HG02973 (cell line): ENCODE measurements around the gene TUBA8.
"Not testable (repeated sequence)": the region's sequence is repeated elsewhere in the genome, so short reads cannot be mapped to it uniquely, and the experiment has no call there.

Experiments used
- ATAC-seq: cut with Tn5 transposase; IDR thresholded peaks from one replicate; pipeline ENCODE4 v1.9.1; 2021; ENCODE audit warnings: moderate library complexity; ENCODE audit not compliant: unreplicated experiment

TUBA8 gene

DNA sequence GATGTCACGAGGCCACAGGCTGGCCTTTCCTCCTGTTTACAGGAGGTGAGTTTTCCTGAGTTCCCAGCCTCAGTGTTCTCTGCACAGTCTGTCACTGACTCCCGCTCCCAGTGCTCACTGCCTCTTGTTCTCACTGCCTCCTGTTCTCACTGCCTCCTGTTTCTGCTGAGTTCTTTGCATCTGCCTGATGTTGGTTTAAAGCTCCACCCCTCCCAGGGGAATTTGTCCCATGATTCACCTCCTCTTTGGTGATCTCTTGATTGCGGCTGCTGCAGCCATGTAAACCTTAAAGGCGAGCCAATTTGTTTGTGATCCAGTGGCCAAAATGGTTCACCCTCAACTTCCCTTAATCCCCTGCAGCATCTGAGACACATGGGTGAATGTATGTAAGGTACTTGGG is 6.0 kb upstream of the TUBA8 start:
- ATAC-seq = no peak

DNA sequence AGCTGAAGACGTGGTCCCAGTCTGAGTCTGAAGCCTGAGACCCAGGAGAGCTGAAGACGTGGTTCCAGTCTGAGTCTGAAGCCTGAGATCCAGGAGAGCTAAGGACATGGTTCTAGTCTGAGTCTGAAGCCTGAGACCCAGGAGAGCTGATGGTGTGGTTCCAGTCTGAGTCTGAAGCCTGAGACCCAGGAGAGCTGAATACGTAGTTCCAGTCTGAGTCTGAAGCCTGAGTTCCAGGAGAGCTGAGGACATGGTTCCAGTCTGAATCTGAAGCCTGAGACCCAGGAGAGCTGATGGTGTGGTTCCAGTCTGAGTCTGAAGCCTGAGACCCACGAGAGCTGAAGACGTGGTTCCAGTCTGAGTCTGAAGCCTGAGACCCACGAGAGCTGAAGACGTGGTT is 4.6 kb upstream of the TUBA8 start:
- ATAC-seq = not testable (repeated sequence)

DNA sequence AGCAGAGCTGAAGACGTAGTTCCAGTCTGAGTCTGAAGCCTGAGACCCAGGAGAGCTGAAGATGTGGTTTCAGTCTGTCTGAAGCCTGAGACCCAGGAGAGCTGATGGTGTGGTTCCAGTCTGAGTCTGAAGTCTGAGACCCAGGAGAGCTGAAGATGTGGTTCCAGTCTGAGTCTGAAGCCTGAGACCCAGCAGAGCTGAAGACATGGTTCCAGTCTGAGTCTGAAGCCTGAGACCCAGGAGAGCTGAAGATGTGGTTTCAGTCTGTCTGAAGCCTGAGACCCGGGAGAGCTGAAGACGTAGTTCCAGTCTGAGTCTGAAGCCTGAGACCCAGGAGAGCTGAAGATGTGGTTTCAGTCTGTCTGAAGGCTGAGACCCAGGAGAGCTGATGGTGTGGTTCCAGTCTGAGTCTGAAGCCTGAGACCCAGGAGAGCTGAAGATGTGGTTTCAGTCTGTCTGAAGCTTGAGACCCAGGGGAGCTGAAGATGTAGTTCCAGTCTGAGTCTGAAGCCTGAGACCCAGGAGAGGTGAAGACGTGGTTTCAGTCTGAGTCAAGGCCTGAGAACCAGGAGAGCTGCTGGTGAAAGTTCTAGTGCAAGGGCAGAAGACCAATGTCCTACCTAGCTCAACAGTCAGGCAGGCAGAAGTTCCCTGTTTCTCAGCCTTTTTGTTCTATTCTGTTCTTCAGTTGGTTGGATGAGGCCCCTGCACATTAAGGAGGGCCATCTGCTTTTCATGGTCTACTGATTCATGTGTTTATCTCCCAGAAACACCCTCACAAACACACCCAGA is 3.9 kb upstream of the TUBA8 start:
- not testable (repeated sequence) for ATAC-seq

DNA sequence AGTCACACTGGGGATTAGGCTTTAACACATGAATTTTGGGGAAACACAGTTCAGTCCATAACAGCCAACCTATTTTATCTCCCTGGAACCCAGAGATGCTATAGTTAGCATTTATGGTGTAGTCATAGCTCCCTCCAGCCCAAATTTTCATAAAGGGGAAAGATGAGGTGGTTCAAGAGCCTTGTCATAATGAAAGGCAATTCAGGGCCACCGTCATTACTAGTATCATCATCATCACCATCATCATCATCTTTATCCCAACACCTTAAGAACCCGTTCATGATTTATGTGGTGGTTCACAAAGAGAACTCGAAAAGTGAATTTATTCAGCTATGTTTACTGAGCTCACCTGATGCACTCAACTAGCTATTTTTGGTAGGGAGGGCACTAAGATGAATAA is 2.4 kb upstream of the TUBA8 start:
- ATAC-seq = no peak

DNA sequence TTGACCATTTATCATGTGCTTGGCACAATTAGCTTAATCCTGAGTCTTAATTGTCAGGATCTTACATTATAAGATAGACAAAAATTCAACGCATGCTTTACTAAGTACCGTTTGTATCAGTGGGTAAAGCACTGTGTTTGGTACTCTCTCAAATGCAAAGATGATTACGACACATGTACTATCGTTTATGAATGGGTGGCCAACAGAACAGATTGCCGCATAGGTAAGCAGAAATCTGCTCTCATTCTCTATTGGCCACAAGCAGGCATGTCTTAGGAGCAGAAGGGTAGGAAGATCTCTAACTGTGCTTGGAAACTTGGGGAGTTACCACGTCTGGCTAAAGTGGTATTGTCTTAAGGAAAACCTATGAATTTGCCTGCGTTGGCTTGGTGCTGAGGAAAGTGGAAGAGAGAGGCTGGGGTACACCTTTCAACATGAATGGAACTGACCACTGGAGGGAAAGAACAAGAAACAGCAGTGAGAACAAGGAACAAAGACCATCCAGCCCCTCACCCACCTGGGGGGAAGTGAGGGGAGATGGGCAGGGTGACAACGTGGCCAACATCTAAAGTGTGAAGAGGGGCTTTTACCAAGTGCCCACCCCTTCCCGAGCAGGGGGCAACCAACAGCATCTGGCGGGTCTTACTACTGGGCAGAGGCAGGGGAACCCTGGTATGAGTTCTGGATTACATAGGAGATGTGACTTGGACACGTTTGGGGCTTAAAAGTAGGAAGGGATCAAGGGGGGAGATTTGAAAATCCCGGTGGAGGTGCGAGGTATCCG is 1.0 kb upstream of the TUBA8 start:
- no peak for ATAC-seq

DNA sequence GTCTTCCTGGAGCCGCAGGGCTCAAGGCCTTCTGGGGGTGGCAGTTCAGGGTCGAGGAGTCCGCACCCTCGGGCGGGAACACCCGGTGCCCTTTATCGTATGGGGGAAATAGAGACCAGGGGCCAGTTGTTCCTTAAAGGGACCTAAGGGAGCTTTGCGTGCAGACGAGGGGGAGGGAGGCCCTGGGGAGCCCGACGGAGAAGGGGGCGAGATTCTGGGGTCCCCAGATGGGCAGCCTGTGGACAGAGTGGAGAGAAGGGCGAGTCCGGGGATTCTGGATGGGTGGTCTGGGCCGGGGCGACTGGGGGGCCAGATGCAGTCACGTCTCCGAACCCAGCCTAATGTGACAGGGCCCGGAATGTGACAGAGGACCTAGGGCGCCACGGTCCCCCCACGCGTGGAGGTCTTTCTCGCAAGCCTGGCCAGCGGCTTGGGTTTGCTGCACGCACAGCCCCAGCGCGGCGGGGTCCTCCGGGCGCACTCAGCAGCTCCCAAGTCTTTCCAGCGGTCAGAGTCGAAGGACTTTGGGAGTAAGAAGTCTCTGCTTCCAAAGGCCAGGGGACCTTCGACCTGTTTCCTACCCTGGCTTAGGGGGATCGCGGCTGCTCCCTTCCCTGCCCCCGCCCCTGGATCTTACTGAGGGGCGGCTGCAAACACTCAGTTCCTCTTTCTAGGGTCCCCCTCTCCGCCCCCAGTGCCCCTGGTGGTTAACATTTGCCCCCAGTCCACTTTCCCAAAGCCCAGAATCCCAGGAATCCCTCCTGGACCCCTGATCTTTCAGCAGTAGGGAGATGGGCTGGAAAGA is 547 bp downstream of the TUBA8 start:
- ATAC-seq = no peak

DNA sequence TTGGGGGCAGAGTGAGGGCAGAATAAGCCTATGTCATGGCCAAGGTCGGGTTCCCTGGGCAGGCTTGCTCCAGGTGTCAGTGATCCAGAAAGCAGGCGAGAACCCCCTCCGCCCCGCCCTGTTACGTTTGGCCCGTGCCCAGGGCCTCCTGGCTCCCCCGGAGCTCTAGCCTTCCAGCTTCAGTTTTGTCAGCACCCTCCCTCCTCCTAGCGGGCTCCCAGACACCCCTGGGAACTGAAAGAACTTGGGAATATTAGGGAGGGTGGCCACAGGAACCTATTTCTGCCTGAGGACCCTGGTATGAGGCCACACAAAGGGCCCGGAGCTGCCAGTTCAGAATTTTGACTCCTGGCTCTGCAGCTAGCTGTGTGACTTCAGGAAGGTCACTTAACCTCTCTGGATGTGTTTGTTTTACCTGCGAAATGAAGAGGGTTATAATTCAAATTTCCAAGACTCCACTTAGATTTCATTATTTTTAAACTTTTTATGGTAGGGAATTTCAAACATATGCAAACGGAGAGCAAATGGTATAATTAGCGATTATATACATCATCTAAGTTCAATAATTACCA is 1.2 kb downstream of the TUBA8 start:
- ATAC-seq = no peak

DNA sequence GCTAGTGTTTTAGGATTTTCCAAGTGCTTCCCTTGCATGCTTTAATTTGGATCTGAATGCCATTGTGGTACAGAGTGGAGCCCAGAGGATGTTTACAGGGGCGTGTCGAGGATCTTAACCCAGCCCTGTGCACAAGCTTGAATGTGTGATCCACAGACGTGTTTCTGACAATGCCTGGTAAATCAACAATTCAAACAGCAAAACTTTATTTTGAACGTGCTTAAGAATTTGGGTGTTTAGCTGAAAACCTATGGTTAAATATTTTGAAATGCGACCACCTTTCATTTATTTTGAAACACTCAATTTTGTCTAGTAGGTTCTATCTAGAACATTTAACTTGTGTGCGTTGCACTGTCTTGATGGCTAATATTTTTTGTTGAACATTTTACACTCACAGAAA is 1.8 kb downstream of the TUBA8 start:
- ATAC-seq = no peak

DNA sequence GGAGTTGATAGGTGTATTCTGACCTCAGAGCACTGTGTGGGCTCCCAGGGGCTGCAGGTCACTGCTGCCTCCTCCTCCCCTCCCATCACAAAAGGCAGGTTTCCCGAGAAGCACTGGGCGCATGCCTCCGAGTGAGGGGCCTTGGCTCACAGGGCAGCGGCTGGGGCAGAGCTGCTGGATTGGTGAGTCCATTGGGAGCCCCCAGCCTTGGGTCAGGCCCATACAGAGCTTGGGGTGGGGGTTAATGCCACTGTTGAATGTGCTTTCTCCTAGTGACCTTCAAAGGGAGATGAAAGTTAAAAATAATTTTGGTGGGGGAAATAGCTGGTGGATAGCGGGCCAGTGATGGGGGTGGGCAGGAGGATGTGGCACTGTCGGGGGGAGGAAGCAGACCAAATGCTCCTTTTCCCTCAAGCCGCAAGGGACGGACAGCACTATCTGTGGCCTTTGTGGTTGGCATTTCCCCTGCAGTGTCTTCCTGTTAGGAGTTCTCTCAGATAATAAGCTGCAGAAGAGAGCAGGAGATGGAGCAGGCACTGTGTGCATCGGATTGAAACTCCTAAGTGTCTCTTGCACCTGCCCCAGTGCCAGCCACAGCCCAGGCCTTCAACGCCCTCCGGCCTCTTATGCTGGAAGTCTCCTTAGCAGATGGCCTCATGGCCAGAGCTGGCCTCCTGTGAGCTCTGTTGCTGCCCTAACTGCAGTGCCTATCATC is 3.2 kb downstream of the TUBA8 start:
- no peak for ATAC-seq

DNA sequence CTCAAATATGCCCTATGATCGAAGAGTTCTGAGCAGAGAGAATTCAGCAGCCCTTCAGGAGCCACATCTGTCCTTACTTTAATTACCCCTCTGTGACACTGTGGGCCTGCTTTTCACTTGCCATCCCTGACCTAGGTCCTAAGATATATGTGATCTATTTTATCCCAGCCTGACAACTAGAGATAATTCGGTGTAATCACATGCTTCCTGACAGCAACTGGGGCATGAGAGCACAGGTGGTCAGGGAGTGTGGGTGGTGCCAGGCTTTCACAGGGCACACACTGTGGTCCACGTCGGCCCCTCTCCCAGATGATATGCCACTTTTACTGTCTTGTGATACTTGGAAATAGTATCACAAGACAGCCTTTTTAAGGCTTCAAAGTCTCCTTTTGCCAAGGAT is 3.9 kb downstream of the TUBA8 start:
- no peak for ATAC-seq

DNA sequence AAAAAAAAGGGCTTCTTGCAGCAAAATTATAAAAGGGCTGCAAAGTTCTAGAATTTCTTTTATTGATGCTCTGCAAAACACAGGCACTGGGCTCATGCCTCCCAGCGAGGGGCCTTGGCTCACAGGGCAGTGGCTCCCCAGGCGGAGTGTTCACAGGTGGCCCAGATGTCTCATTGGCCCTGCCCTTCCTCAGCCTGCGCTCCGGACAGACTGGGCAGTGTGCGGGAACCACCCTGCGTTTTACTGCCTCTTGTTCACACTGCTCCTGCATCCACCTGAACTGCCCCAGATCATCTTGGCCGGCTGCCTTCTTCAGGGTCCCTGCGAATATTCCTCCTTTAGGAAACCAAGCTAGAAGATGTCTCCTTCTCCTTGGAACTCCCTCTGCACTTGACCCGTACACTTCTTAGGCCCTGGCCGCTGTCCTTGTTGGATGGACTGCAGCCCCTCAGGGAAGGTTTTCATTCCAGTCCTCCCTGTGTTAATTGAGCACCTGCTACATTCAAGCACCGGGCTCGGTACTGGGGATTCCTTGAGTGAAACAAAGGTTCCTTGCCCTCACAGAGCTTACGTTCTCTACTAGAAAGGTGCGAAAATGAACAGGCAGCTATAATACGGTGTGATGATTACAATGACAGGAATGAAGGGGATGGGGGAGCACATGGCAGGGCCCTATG is 4.5 kb downstream of the TUBA8 start:
- no peak for ATAC-seq

DNA sequence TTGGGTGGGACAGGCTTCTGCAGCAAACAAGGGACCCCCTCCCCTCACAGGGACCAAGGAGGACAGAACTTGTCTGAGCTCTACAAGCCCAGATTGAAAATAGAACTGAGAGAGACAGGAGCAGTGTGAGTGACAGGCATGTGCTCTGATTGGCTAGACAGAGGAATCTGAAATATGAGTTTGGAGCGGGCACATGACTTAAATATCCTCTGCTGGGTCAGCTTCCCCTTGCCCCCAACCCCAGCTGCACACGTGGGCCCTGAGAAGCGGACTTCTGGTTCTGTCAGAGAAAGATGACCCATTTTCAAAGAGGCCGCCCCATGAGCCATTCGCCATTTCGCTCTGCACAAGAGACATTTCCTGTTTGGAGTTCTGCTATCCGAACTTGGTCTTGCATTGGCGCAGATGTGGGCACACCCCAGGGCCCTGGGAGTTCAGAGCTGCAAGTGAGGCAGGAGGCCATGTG is 5.3 kb downstream of the TUBA8 start:
- no peak for ATAC-seq

DNA sequence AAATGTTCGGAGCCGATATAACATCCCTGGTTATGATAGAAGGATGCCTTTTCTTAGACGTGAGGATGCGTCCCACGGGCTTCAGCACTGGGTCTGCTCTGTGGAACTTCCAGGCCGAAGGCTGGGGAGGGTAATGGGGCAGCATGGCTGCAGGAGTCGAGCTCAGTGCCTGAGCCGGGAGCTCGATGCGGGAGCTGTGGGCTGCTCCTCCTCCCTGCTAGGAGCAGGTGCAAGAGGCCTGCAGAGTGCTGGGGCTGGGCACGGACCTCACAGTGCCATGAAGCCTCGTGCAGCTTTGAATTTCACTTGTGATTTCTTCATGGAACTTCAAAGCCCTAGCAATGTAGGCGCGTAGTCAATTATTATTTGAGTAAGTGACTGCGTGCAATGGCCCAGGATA is 6.0 kb downstream of the TUBA8 start:
- no peak for ATAC-seq

DNA sequence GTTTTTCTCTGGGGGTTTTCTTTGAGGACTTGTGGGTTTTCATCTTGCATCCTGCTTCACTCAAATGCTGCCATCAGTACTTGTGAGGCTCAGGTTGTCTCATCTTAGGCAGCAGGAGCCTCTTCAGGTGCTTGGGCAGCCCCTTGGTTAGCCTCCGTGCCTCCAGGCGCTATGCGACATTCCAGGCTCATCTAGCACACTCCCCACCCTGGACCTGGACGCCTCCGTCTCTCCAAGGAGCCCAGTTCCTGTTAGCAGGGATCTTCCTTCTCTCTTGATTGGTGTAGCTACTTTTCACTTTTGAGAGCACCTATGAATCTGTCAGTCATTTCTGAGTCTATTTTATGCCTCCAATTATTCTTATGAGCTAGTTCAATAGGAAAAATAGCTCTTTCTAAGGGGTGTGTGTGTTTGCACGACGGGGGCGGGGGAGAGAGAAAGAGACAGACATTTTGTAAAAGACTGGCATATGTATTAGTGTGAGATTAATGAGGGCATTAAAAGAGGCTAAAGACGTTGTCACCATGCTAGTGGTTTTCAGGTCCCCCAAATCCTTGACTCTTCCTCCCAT is 7.8 kb downstream of the TUBA8 start:
- ATAC-seq = no peak

DNA sequence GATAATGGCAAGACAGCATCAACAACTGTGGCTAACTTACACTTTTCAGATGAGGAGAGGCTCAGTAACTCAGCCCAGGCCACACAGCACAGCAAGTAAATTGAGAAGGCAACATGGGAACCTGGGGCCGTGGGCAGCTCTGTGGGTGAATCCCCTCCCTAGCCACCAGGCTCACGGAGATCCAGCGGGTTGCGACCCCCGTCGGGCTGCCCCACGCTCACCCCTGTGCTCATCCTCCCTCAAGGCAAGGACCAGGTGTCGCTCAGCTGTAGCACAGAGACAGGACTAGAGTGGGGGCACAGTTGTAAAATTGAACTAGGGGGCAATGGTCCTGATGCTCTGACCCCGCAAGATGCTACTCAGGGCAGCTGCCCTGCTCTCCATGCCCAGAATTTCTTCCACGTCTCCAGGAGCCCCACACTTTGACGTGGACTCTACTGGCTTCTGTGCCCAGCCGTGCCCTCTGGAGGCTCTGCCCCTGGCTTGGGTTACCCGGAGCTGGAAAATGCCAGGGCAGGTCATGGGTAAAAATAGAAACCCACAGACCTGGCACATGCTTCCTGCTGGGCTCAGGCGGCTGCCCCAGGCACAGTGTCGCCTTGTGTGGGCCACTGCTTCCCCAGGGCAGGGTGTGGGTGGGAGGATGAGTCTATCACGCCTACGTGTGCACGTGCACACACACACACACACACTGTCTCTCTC is 9.0 kb downstream of the TUBA8 start:
- ATAC-seq = no peak

DNA sequence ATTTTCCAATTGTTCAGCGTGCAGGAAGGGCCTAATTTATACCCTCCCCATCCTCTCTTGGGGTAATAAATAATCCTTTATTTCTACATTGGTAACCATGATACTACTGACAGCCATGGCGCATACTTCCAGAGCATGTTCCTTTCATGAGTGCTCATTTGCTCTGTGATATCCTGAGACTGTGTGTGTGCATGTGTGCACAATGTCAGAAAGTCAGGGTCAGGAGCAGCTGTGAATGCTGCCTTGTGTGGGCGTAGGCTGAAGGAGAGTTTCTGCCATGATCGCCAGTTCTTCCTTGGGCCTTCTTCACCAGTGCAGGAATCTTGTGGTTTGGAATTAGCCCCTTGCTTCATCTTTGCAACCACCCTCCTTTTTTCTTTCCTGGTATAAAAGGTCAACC is 10.2 kb downstream of the TUBA8 start:
- no peak for ATAC-seq

DNA sequence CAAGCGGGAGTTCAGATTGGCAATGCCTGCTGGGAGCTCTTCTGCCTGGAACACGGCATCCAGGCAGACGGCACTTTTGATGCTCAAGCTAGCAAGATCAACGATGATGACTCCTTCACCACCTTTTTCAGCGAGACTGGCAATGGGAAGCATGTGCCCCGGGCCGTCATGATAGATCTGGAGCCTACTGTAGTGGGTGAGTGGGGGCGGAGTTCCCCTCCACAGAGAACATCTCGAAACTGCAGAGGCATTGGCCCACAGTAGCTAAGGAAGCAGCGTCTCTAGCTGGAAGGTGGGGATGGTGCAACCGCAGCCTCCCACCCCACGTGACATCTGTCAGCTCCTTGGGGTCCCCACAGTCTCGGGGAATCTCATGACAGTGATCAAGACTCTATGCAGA is 10.9 kb downstream of the TUBA8 start:
- ATAC-seq = no peak

DNA sequence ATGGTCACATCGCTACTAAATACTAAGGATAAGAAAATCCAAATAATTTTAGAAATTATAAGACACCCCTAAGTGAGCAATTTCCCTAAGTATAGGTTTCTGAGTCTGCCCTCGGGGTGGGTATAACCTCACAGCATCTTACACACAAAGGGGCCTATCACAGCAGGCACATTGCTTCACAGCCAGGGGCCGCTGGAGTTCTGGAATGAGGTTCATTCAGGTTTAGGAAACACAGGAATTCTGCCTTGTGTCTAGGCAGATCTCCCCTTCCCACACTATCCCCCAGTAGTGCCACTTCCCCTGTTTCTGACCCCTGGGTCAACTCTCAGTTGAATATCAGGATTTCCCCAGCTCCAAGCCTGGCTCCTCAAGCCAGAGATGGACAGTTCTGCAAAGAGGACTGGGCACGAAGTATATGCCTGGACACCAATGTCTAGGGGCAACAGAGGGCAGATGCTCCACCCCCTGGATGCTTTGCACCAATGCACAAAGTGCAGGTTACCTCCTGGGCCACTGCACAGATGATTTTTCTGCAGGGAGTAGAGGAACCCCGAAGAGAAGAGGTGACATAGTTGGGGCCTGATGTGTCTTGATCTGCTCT is 11.4 kb downstream of the TUBA8 start:
- ATAC-seq = no peak
